Lung (tissue), 10 donors: ENCODE measurements around the gene RGPD6. TPM values are rescaled to one million over a fixed set of nuclear protein-coding genes. Genes with fewer than 3 reads are reported as not detected.
"Not testable (repeated sequence)": the region's sequence is repeated elsewhere in the genome, so short reads cannot be mapped to it uniquely, and the experiment has no call there.

Experiments
- ATAC-seq: fragments of 200-7000 bp; cut with Tn5 transposase; one replicate; pipeline ENCODE4 v1.9.1; 2020; ENCODE audit warnings: moderate number of reproducible peaks; ENCODE audit not compliant: insufficient read depth, low FRiP score
- DNase-seq, 3 donors: peaks; one replicate each; pipeline ENCODE4 v3.0.0-alpha.2; 2013 to 2017
- H3K27ac ChIP-seq, 2 donors: one replicate each; pipeline ENCODE4 v1.5.1; 2013; ENCODE audit warnings: mild to moderate bottlenecking in 2 of 2, moderate library complexity in 2 of 2, control low read depth in 1 of 2, inconsistent platforms in 1 of 2, low read depth in 1 of 2, low read length in 1 of 2
- H3K27me3 ChIP-seq, 3 donors: one replicate each; pipeline ENCODE4 v1.5.1; 2013; ENCODE audit warnings: low read length in 2 of 3; ENCODE audit not compliant: control insufficient read depth in 3 of 3, insufficient read depth in 3 of 3
- H3K36me3 ChIP-seq, 4 donors: one replicate each; pipeline ENCODE4 v1.5.1; 2013; ENCODE audit warnings: low read length in 4 of 4, mild to moderate bottlenecking in 1 of 4, moderate library complexity in 1 of 4; ENCODE audit not compliant: control insufficient read depth in 4 of 4, insufficient read depth in 4 of 4
- H3K4me1 ChIP-seq, 5 donors: one replicate each; pipeline ENCODE4 v1.5.1; 2013; ENCODE audit warnings: low read length in 5 of 5, mild to moderate bottlenecking in 2 of 5, moderate library complexity in 1 of 5; ENCODE audit not compliant: control insufficient read depth in 5 of 5, insufficient read depth in 5 of 5
- H3K4me3 ChIP-seq: one replicate; pipeline ENCODE4 v1.5.1; 2013; ENCODE audit warnings: mild to moderate bottlenecking, control low read depth, moderate library complexity
- H3K9ac ChIP-seq, 2 donors: one replicate each; pipeline ENCODE4 v1.5.1; 2013; ENCODE audit warnings: low read length in 2 of 2, control low read depth in 1 of 2; ENCODE audit not compliant: insufficient read depth in 1 of 2
- H3K9me3 ChIP-seq, 4 donors: one replicate each; pipeline ENCODE4 v1.5.1; 2013; ENCODE audit warnings: low read length in 3 of 4, mild to moderate bottlenecking in 1 of 4, moderate library complexity in 1 of 4; ENCODE audit not compliant: control insufficient read depth in 4 of 4, insufficient read depth in 3 of 4
- WGBS, 2 donors: extraction: QIAGEN DNeasy Blood & Tissue Kit; methylation state at CpG; one replicate each; pipeline ENCODE4 v1.1.7; 2013; 5-methylcytosine and 5-hydroxymethylcytosine counted together
- polyA plus RNA-seq, 2 donors: library from polyadenylated mRNA; stranded (reverse); fragments of 200-250 nt; gene quantifications; one replicate each; pipeline ENCODE4 v1.2.1, GENCODE V29; 2013
- total RNA-seq, 2 donors: library from RNA; depleted of rRNA in 1 of 2; stranded (reverse); fragments of >200 nt in 1 of 2; gene quantifications; one replicate each; pipeline ENCODE4 v1.2.1, GENCODE V29; 2014 to 2021
- donor health status: Bipolar disorder and iron deficiency.
- donor health status: healthy.
- donor health status: DM: yes; HTN: yes; CAD: no.

RGPD6 gene
- total and polyA plus RNA-seq, 4 donors = 6.2 to 129 (median 15.3) TPM

DNA sequence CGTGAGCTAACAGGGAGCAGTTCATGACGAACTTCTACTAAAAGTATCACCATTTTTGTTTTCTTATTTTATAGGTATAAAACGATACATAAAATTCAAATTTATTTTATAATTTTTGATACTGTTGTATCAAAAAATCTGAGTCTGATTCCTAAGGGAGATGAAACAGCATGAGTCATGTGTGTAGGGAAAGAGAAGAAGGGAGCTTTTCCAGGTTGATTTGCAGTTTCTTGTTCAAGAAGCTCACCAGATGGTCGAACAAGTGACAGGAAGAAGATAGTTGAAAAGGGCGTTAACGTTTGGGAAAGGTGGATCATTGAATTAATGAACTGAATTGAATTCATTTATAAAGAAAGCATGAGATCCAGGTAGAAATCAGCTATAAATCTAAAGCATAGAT, 81.0 kb downstream of the RGPD6 start:
- not testable (repeated sequence) for H3K27ac ChIP-seq, H3K4me1 ChIP-seq, DNase-seq, H3K9ac ChIP-seq, ATAC-seq, H3K36me3 ChIP-seq, H3K4me3 ChIP-seq, H3K9me3 ChIP-seq, H3K27me3 ChIP-seq
- WGBS, 2 donors = no CpG with 5 or more reads among the region's 6 CpGs

DNA sequence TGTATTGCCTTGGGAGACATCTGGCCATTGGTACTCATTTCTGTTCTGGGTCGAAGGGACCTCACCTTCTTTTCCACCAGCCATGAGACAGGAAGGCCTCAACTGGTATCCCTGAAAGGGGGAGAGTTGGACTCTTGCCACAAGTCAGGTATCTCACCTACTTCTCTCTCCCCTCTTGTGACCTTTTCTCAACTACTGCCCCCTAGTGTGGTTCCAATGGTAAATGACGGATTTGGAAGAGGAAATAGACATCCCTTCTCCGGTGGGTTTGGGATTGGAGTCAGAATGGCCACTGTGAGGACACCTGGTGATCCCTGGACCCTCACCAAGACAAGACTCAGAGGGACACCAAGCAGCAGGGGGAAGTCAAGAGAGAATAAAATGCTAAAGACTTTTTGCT, 82.5 kb downstream of the RGPD6 start:
- not testable (repeated sequence) for DNase-seq, H3K4me3 ChIP-seq, H3K9ac ChIP-seq, H3K9me3 ChIP-seq, H3K4me1 ChIP-seq, H3K27me3 ChIP-seq, H3K36me3 ChIP-seq, ATAC-seq, H3K27ac ChIP-seq
- no CpG with 5 or more reads among the region's 3 CpGs for WGBS, 2 donors

DNA sequence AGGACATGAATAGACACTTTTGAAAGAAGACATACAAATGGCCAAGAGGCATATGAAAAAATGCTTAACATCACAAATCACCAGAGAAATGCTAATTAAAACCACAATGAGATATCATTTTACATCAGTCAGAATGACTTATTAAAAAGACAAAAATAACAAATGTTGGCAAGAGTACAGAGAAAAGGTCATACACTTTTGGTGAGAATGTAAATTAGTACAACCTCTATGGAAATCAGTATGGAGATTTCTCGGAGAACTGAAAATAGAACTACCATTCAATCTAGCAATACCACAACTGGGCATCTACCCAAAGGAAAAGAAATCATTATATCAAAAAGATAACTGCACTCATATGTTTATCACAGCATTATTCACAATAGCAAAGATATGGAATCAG, 88.0 kb downstream of the RGPD6 start:
- not testable (repeated sequence) for H3K27ac ChIP-seq, H3K9ac ChIP-seq
- no CpG with 5 or more reads among the region's 1 CpG for WGBS, 2 donors

DNA sequence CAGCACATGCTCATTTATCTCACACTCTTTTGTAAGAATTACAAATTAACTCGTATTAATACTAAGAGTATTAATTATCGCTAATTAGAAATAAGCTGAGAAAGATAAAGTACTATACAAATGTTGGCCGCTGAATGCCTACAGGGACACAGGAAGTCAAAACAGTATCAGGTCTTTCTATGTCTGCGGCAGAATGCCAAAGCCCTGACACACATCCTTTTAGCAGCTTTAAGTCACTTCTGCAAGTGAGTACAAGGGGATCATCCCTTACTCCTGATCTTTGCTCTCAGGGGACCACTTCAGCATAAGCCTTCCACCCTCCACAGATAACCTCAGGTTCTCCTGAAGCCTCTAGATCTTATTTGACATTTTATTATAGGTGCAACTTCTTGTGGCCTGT, 94.3 kb downstream of the RGPD6 start:
- WGBS, 2 donors = no CpG with 5 or more reads among the region's 4 CpGs
- not testable (repeated sequence) for H3K4me3 ChIP-seq, H3K27ac ChIP-seq, ATAC-seq, H3K27me3 ChIP-seq, H3K36me3 ChIP-seq, H3K9ac ChIP-seq, H3K4me1 ChIP-seq, H3K9me3 ChIP-seq, DNase-seq

More for the DNA sequence above, 88.0 kb downstream of the RGPD6 start:
- H3K4me1 ChIP-seq, ATAC-seq, DNase-seq, H3K9me3 ChIP-seq, H3K4me3 ChIP-seq, H3K36me3 ChIP-seq, H3K27me3 ChIP-seq: not testable (repeated sequence)

DNA sequence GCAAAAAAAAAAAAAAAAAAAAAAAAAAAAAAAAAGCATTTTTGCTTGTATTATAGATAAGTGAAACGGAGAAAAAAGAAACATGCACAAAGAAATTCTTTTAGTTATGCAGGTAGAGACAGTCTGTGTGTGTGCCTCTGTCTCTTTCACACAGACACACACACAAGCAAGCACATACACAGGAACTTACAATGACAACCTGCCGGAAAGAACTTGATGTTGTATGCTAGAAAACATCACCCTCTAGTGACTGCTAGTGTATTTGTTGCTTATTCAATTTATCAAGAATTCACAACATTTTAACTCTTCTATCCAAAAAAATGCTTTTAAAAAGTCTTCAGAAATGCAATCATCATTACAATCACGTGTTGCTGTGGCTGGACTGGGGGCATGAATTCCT, 95.8 kb downstream of the RGPD6 start:
- H3K36me3 ChIP-seq, DNase-seq, H3K9me3 ChIP-seq, H3K4me3 ChIP-seq, H3K4me1 ChIP-seq, H3K27me3 ChIP-seq, H3K9ac ChIP-seq, ATAC-seq, H3K27ac ChIP-seq: not testable (repeated sequence)
- WGBS, 2 donors = no CpG with 5 or more reads among the region's 3 CpGs

DNA sequence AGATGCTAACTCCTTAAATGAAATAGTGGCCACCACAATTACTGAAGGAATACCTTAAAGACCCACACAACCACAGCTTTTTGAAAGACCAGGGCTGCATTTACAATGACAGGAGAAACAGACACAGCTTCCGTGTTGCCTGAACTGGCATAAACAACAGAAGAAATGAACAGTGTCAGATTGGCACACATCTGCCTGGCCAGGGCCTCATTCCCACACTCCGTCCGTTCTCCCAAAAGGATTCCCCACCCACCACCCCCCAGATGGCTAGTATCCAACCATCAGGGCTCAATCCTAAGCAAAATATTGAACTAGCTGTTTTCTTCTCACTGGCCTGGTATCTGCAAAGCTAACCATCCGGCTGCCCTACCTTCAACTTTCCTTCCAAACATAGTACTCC, 96.9 kb downstream of the RGPD6 start:
- WGBS, 2 donors = no CpG with 5 or more reads among the region's 4 CpGs

DNA sequence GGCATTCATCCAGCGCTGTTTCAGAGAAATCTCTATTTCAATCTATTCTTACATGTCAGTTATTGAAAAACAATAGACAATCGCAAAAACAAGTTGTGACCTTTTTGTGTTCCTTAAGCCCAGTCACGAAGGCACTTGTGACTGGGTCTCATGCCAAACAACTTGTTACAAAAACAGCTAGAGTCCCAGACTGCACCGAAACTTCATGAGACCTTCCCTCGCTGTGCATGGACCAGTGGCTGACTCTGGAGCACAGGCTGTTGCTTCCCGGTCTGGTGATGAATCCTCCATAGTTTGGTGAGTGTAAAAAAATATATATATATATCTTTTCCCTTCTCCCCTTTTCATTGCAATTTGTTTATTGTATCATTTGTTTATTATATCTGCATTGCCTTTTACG, 99.7 kb downstream of the RGPD6 start:
- H3K9ac ChIP-seq, H3K27ac ChIP-seq, H3K27me3 ChIP-seq, H3K4me3 ChIP-seq, H3K4me1 ChIP-seq, DNase-seq, ATAC-seq, H3K36me3 ChIP-seq, H3K9me3 ChIP-seq: not testable (repeated sequence)
- no CpG with 5 or more reads among the region's 7 CpGs for WGBS, 2 donors

More for the DNA sequence above, 96.9 kb downstream of the RGPD6 start:
- H3K4me1 ChIP-seq, ATAC-seq, H3K9me3 ChIP-seq, H3K9ac ChIP-seq, H3K4me3 ChIP-seq, H3K36me3 ChIP-seq, DNase-seq, H3K27ac ChIP-seq, H3K27me3 ChIP-seq: not testable (repeated sequence)

DNA sequence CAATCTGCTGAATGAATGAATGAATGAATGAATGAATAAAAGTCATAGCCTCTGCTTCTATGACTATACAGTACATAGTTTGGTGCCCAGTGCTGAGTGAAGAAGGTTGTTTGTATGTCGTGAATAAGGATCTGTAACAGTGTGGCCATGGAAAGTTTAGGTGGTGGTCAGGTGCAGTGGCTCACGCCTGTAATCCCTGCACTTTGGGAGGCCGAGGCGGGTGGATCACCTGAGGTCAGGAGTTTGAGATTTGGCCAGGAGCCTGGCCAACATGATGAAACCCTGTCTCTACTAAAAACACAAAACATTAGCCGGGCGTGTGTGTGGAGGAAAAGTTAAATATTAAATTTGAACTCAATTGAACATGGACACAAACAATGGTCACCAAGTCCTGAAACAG, 100.1 kb downstream of the RGPD6 start:
- H3K4me3 ChIP-seq, H3K9me3 ChIP-seq, DNase-seq, H3K9ac ChIP-seq, H3K27me3 ChIP-seq, H3K27ac ChIP-seq, H3K4me1 ChIP-seq, H3K36me3 ChIP-seq: not testable (repeated sequence)
- no CpG with 5 or more reads among the region's 6 CpGs for WGBS, 2 donors
- ATAC-seq = peak; percentile 10
